ENCODE results near the gene SLC43A3.

Gene SLC43A3

DNA sequence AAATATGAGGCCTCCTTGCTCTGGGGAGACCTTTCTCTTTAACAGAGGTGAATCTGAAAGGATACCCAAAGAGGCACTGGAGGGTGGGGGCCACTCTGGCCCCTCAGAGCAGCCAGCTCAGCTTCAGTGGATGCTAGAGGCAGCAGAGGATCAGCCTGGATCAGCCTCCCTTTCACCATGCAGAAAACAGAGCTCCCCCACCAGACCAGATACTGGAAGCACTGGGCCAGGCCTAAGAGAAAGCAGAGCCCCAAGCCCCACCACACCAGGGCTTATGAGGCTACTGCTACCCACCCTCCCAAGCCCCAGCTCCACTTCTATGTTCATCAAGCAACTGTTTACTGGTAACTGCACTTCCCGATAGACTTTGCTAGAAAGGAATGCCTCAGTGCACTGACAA is 4.0 kb upstream of the SLC43A3 start:
- in situ Hi-C loops (cut with HindIII; ENCODE audit: low sequenced_read_pairs), result loop anchor here (5.0 kb wide), 1 partner anchor 51 kb away; no protein-coding TSS in a partner anchor

DNA sequence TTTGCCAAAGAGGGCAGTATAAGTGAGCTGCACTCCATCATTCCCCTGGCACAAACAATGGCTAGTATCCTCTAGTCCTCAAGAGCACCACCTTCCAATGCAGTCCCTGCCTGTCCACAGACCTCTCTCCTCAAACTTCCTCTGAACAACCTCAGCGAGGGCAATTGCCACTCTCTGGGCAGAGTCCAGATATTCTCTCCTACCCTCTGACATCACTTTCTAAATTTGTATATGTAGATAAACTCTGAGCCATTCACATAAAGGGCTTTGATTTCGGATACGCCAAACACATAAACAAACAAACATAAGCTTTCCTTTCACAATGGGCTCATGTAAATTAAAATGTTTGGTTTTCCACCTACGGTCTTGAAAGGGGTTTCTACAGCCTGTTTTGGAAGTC is 3.0 kb upstream of the SLC43A3 start:
- in situ Hi-C loops (cut with HindIII; ENCODE audit: low sequenced_read_pairs), result loop anchor here (5.0 kb wide), 1 partner anchor 52 kb away; no protein-coding TSS in a partner anchor

DNA sequence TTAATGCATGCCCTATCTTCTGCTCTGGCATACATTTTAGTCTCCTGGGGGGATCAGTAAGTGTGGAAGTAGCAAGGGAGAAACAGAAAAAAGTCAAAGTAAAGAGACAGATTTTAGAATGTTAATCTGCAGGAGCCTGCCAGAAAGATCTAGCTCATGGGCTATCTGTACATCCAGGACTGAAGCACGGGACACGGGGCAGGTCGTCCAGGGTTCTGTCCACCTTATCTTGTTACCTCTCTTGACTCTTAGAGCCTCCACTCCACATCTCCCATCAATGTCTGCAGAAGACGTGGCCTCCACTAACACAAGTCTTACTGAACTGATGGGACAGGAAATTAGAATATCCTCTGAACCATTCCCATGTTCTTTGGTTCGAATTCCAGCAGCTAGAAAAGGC is 1.7 kb upstream of the SLC43A3 start:
- in situ Hi-C loops (cut with HindIII; ENCODE audit: low sequenced_read_pairs), result no loop called here

DNA sequence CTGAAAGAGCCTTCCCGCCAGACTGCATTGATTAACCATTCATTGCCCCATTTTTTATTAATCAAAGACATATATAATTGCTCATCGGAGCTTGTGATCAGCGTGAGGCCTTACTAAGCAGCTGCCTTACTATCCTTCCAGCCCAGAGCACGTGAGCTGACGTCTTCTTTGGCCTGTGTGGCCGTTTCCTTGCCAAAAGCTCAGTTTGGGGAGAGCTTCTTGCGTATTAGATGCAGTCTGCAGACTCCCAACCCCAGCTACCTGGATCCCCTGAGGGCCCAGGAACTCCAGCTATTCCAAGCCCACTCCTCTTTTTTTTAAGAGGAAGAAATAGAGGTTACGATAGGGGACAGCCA is 784 bp upstream of the SLC43A3 start:
- in situ Hi-C loops (cut with HindIII; ENCODE audit: low sequenced_read_pairs), result no loop called here

DNA sequence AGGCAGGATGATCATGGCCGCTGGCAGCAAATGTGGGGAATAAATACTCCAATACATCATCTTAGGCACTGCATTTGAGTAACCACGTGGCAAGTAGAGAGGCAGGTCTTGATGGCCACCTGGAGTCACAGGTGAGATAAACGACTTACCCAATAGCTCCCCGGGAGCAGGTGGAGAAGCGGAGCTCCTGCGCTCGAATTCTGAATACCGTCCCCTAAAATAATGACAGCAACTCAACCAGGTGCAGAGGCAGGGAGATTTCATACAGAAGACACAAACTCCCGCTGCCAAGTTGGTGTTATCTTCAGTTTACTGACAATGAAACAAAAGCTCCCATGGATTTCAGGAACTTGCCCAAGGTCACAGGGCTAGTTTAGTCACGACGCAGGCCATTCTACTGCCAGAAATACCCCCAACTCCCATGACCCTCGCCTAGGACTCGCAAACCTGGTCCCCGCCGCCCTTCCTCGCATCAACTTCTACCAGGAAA is 437 bp downstream of the SLC43A3 start:
- in situ Hi-C loops (cut with HindIII; ENCODE audit: low sequenced_read_pairs), result no loop called here

DNA sequence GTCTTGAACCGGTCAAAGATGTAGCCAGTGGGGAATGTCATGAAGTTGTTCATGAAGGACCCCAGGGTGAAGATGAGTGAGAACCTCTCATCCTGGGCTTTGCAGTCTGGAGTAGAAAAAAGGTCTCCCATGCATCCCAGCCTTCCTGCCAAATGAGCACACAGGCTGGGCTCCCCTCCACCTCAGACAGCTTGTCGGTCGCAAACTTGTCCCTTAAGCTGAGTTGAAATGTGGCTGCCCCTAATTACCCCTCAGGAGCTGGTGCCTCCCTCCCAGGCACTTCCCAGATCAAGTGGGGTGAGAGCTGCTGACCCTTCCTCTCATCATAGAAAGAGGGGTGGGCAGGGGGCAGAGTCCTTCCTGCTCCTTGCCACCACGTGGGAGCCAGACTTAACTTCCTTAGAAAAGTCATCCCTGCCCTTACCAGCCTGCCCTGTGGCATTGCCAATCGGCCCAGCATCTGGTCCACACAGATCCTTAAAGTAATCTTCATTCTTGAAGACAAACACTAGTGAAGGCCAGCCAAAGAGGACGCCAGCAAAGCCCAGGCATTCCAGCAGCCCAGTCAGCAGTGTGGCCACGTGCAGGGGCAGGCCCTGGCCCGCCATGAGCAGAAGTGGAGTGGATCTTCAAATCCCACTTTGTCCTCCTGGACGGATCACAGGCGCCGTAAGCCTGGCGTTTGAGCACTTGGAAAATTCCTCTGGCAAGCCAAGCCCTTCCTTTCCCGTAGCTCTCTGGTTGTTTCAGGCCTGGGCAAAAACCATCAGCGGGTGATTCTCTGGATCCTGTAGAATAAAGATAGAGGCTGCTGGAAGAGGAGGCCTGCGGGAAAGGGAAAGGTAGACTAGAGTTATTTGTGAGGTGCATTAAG is 1.1 kb downstream of the SLC43A3 start:
- in situ Hi-C loops (cut with HindIII; ENCODE audit: low sequenced_read_pairs), result no loop called here

DNA sequence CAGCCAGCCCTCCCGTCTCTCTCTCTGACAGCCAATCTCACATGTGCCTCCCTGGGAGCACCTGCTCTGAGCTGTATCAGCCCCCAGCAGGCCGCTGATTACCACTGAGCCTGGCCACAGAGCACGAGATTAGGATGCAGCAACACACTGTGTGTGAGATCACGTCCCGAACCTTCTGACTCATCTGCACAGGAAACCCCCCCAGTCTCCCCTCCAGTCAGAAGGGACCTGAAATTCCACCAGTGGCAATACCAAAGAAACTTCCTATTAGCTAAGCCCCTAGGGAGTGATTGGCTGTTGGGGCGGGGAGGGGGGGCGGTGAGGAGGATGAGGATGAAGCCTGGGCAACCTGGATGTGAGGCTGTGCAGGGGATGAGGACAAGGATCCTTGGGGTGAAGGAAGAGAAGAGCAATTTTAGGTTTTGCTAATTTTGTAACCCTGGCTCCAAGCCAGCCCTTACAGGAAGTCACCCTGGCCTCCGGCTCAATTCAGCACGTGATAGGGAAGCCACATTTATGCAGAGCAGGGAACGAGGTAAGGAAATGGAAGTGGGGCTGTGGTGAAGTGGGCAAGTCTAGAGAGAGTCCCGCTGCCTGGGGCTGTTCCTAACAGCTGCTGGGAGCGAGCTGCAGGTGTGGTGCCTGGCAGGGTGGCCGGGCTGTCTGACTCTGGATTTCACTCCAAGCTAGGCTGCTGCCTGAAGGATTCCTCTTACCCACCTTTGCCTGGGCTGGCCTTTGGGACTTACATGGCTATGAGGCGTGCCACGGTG is 1.9 kb downstream of the SLC43A3 start:
- in situ Hi-C loops (cut with HindIII; ENCODE audit: low sequenced_read_pairs), result no loop called here

DNA sequence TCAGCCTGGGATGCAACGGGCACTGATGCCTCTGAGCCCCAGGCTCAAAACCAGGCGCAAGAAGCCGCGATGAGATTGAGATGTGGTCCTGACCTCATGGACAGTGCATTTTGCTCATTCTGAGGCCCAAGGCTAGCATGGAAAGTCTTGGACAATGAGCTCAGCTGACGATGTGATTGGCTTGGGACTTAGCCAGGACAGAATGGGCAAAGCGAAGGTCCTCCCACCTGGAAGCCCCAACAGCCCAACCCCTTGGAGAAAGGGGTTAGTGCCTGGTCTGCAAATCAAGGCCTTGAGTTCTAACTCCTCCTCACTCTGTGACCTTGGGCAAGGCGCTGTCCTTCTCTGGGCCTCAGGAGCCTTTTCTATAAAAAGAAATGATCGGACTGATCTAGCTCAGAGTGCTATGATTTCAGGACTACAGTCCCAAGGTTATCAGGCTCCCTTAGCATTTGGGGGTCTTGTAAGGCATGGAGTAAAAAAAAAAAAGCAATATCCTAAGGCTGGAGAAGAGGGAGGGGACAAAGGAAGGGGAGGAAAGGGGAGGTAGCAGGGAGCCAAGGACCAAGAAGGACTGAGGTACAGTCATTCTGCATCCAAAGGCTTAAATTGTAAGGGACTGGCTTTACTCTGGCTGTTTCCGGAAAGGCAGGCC is 2.7 kb downstream of the SLC43A3 start:
- in situ Hi-C loops (cut with HindIII; ENCODE audit: low sequenced_read_pairs), result no loop called here

DNA sequence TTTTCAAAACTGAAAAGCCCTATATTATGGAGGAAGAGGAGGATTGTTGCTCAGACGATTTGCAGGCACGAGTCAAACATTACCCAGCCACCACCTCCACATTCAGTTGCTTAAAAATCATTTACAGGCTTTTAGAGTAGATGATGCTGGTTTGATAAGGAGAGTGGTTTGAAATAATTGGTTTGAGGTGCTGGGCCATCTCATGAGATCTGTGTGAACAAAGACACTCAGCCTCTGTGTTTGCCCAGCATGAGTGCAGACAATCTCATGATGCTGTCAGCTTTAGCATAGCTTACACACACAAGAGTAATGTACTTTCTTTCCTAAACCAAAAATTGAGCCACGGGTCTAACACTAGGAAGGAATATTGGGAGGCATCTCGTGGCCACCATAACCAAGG is 4.3 kb downstream of the SLC43A3 start:
- in situ Hi-C loops (cut with HindIII; ENCODE audit: low sequenced_read_pairs), result no loop called here

DNA sequence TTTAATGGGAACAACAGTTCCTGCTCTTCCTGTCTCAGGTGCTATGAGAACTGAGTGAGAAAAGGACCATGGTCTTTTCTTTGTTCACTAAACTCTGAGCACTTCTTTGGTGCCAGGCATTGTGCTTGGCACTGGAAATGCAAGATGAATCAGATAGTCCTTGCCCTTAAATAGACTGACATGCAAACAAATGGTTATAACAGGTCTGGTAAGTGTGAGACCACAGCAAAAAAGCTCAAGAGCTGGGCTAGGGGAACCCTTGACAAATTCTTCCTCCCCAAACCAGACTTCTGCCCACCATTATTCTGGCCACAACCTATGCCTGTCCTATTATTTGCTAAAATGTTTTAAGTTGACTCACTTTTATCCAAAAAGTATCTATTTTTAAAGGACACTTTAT is 5.1 kb downstream of the SLC43A3 start:
- in situ Hi-C loops (cut with HindIII; ENCODE audit: low sequenced_read_pairs), result no loop called here

DNA sequence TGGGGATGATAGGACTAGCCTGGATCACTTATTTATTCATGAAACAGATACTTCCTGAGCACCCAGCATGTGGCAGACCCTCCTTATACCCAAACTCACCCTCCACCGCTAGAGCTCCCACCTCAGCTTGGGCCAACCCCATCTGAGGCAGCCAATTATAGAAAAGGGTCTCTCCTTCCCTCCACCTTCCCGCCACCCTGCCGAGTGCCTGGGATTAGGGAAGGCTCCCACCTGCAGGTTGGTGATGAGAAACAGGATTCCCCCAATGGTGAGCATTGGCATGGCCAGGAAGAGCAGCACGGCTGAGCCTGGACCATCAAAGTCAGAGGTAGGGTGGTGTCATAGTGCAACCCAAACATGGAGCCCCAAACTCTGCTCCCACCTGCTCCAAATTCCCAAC is 5.9 kb downstream of the SLC43A3 start:
- in situ Hi-C loops (cut with HindIII; ENCODE audit: low sequenced_read_pairs), result no loop called here

DNA sequence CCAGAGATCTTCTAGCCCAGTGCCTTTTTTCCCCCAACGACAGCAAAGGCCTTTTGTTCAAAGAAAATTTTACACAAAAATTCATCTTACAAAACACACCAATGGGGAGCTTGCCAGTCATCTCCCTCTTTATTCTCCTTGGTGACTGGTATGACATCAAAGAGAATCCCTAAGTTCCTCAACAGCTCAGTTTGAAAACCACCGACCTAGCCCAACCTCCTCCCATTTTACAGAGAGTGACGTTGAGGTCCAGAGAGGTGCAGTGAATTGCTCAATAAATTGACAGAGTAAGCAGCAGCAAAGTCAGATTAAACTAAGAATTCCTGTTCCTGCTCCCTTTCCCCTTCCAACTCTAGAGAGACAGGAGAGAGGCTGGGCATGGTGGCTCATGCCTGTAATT is 7.8 kb downstream of the SLC43A3 start:
- in situ Hi-C loops (cut with HindIII; ENCODE audit: low sequenced_read_pairs), result no loop called here

DNA sequence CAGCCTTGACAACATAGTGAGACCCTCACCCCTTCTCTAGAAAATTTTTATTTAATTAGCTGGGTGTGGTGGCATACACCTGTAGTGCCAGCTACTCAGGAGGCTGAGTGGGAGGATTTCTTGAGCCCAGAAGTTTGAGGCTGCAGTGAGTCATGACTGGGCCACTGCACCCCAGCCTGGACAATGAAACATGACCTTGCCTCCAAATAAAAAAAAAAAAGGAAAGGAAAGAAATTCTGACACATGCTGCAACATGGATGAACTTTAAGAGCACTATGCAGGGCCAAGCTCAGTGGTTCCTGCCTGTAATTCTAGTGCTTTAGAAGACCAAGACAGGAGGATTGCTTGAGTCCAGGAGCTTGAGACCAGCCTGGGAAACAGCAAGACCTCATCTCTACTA is 8.8 kb downstream of the SLC43A3 start:
- in situ Hi-C loops (cut with HindIII; ENCODE audit: low sequenced_read_pairs), result no loop called here

DNA sequence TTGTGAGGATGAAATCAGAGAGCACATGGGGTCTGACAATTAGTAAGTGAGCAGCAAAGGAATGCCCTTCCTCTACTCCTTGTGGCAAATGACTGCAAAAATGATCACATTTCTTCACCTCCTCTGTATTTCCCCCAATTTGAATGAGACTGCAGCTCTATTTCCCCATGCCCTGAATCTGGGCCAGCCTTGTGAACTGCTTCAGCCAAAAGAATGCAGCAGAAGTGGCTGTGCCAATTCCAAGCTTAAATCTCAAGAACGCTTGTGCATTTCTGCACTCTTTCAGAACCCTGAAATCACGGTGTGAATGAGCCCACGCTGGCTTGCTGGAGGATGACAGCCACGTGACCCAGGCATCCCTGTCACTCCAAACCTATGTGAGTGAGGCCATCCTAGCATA is 9.9 kb downstream of the SLC43A3 start:
- in situ Hi-C loops (cut with HindIII; ENCODE audit: low sequenced_read_pairs), result no loop called here

DNA sequence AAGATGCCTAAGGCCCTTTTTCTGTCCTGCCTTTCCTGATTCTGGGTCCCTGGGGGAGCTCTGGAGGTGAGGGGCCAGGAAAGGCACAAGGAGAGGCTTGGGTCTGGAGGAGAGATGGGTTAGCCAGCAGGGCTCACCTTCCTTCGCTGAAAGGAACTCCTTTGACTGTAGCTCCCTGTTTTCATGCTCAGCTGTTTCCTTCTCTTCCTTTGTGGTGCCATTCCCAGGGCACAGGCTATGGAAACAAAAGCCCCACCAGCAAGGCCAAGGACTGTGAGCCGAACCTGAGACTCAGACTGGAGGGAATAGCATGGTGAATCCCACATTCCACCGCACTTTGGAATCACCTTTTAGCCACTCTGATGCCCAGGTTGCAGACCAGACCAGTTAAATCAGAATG is 10.5 kb downstream of the SLC43A3 start:
- in situ Hi-C loops (cut with HindIII; ENCODE audit: low sequenced_read_pairs), result no loop called here

DNA sequence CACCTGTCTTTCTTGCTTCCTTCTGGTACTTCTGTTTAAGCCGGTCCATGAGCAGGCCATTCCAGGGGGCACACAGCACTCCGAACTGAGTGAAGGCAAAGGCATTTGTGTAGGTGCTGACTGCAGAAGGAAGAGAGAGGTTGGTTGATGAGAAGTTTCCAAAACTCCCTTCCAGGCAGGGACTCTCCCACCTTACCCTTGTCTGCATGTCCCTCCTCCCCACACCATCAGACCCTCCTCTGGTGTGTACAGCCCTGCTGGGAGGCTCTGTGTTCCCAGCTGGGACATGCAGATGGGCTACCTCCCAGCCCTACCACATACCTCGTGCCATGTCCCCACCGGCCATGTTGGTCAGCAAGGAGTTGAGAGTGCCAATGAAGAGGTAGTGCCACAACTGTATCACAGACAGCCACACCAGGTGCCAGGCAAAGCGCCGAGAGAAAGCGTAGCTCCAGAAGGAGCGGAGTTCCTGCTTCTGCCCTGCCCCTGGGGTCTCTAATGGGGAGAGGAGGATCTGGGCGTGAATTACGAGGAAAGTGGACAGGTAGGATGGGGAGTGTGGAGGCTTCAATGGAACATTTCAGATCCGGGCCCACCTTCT is 12.2 kb downstream of the SLC43A3 start:
- in situ Hi-C loops (cut with HindIII; ENCODE audit: low sequenced_read_pairs), result no loop called here

DNA sequence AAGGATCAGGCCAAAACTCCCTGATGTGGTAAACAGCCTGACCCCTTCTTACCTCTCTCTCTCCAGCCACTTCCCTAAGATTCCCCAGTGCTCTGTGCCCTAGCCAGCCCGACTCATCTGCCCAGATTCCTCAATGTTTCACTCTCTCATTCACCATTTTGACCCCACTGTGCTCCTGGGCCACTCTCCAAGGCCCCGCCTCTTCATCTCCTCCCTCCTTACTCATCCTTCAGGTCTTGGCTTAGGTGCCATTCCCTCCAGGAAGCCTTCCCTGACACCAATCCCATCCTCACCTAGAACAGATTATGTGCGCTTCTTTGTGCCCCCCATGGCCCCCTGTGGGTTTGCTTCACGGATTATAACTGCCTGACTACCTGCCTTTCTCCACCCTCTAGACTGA is 13.2 kb downstream of the SLC43A3 start:
- in situ Hi-C loops (cut with HindIII; ENCODE audit: low sequenced_read_pairs), result no loop called here

DNA sequence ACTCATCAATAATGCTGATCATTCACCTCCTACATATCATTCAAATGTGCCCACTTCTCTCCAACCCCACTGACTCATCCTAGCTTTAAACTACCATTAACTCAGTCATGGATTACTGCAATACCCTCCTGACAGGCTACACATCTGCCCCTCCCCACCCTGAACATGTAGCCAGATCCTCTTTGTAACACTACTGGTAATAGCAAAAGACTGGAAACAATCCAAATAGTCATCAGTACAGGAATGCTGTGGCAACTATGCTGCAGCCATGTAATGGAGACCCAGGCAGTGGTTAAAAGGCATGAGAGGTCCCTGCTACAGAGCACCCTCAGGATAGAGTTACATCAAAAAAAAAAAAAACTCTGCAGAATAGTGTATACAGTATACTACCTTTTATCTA is 16.6 kb downstream of the SLC43A3 start:
- in situ Hi-C loops (cut with HindIII; ENCODE audit: low sequenced_read_pairs), result no loop called here

DNA sequence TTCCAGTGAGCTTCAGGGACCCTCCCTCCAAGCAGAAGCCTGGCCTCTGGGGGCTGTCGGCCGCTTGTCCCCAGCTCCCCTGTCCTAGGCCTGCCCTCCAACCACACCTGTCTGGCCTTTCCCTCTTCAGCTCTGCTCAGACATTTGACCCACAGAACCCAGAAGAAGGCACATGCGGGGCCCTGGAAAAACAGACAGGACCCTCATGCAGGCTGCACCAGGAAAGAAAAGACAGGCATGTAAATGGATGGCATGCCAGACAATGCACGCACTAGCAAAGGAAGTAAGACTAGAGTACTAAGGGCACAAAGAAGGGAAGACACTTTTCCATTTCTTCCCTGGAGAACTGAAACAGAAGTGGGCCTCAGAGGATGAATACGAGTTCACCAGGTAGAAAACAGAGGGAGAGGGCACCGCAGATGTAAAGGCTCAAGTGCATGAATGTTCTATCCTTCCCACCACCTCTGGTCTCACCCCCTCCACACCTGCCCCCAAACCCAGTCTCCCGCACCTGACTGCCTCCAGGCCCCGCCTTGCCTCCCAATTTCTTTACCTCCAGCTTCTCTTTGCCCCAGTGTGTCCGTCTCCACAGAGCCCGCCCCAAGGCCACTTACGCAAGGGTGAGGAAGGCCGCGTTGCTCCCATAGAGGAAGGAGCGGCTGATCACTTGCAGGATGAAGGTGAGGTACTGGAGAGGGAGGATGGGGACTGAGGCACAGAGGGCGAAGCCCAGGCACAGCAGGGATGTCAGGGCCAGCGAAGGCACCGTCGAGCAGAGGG is 17.4 kb downstream of the SLC43A3 start:
- in situ Hi-C loops (cut with HindIII; ENCODE audit: low sequenced_read_pairs), result no loop called here

DNA sequence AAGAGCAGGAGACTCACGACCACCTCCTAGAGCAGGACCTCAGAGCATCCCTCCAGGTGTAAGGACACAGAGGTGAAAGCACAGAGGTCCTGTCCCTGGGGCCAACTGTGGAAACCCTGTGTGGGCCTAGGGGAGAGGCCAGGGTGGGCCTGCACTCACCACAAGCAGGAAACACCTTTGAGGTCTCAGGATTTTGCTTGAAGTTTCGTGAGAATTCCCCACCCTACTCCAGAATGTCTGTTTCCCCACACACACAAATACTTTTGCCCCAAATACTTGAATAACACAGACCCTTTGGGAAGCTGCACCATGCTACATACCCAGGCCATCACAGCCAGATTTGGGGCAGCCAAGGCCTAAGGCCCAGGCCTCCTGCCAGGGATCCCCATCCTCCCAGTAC is 18.1 kb downstream of the SLC43A3 start:
- in situ Hi-C loops (cut with HindIII; ENCODE audit: low sequenced_read_pairs), result no loop called here
